Liver (tissue), 9 donors: ENCODE measurements around the gene CORO7. TPM values are rescaled to one million over a fixed set of nuclear protein-coding genes. Genes with fewer than 3 reads are reported as not detected.

Source experiments
- DNase-seq: peaks from one replicate; pipeline ENCODE4 v3.0.0-alpha.2; 2017; ENCODE audit warnings: low spot score
- H3K27ac ChIP-seq, 2 donors: one replicate each; pipeline ENCODE4 v1.7.0; 2013; ENCODE audit warnings: inconsistent platforms in 2 of 2, low read length in 2 of 2, control low read depth in 1 of 2, low read depth in 1 of 2, mild to moderate bottlenecking in 1 of 2
- H3K27me3 ChIP-seq, 4 donors: one replicate each; pipeline versions ENCODE4 v1.6.1 to v1.7.0; 2013; ENCODE audit warnings: low read length in 3 of 4, inconsistent platforms in 1 of 4, mild to moderate bottlenecking in 1 of 4, moderate library complexity in 1 of 4; ENCODE audit not compliant: control insufficient read depth in 4 of 4, insufficient read depth in 4 of 4
- H3K36me3 ChIP-seq, 4 donors: one replicate each; pipeline versions ENCODE4 v1.6.1 to v1.7.0; 2013; ENCODE audit warnings: low read length in 3 of 4, mild to moderate bottlenecking in 3 of 4, low read depth in 1 of 4, moderate library complexity in 1 of 4; ENCODE audit not compliant: control insufficient read depth in 4 of 4, insufficient read depth in 3 of 4
- H3K4me1 ChIP-seq, 4 donors: one replicate each; pipeline versions ENCODE4 v1.6.1 to v1.7.0; 2013; ENCODE audit warnings: low read length in 3 of 4, mild to moderate bottlenecking in 3 of 4, moderate library complexity in 1 of 4; ENCODE audit not compliant: control insufficient read depth in 4 of 4, insufficient read depth in 4 of 4
- H3K4me3 ChIP-seq, 3 donors: one replicate each; pipeline versions ENCODE4 v1.6.1 to v1.7.0; 2013; ENCODE audit warnings: low read length in 3 of 3, control low read depth in 1 of 3, low read depth in 1 of 3, mild to moderate bottlenecking in 1 of 3
- H3K9ac ChIP-seq, 2 donors: one replicate each; pipeline ENCODE4 v1.7.0; 2013; ENCODE audit warnings: low read length in 2 of 2, mild to moderate bottlenecking in 2 of 2, moderate library complexity in 2 of 2, control low read depth in 1 of 2, low read depth in 1 of 2
- H3K9me3 ChIP-seq, 4 donors: one replicate each; pipeline versions ENCODE4 v1.6.1 to v1.7.0; 2013; ENCODE audit warnings: low read length in 3 of 4; ENCODE audit not compliant: control insufficient read depth in 4 of 4
- EGR1 ChIP-seq, 2 donors: IDR thresholded peaks; 2 replicates each; pipeline ENCODE4 v1.6.1; 2016 to 2018; ENCODE audit warnings: antibody characterized with exemption in 2 of 2, low read depth in 2 of 2
- FOXA1 ChIP-seq: IDR thresholded peaks from 2 replicates; pipeline ENCODE4 v1.6.1; 2016; ENCODE audit warnings: antibody characterized with exemption
- FOXA2 ChIP-seq: IDR thresholded peaks from 2 replicates; pipeline ENCODE4 v1.6.1; 2016; ENCODE audit warnings: antibody characterized with exemption
- HNF4G ChIP-seq: IDR thresholded peaks from 2 replicates; pipeline ENCODE4 v1.6.1; 2016; ENCODE audit warnings: antibody characterized with exemption
- JUND ChIP-seq, 2 donors: IDR thresholded peaks; 2 replicates each; pipeline ENCODE4 v1.6.1; 2016; ENCODE audit warnings: antibody characterized with exemption in 2 of 2
- NR2F2 ChIP-seq: IDR thresholded peaks from 2 replicates; pipeline ENCODE4 v1.6.1; 2016; ENCODE audit warnings: antibody characterized with exemption
- RAD21 ChIP-seq, 2 donors: IDR thresholded peaks; 2 replicates each; pipeline ENCODE4 v1.6.1; 2016; ENCODE audit warnings: antibody characterized with exemption in 2 of 2, mild to moderate bottlenecking in 2 of 2
- SP1 ChIP-seq: IDR thresholded peaks from 2 replicates; pipeline ENCODE4 v1.6.1; 2018; ENCODE audit warnings: antibody characterized with exemption, mild to moderate bottlenecking
- WGBS: extraction: QIAGEN DNeasy Blood & Tissue Kit; methylation state at CpG from one replicate; pipeline ENCODE4 v1.1.7; 2013; 5-methylcytosine and 5-hydroxymethylcytosine counted together
- polyA plus RNA-seq, 2 donors: library from polyadenylated mRNA; stranded (reverse) in 1 of 2; unstranded in 1 of 2; fragments of 200-250 nt in 1 of 2; fragments of >200 nt in 1 of 2; fragmentation: Nextera tagmentation in 1 of 2; extraction: Ambion mirVana in 1 of 2; gene quantifications; one replicate each; pipeline versions ENCODE4 v1.2.1 to v1.2.3, GENCODE V29; 2013 to 2015
- total RNA-seq, 2 donors: library from RNA; depleted of rRNA; stranded (reverse); fragments of >200 nt; gene quantifications; one replicate each; pipeline ENCODE4 v1.2.3, GENCODE V29; 2014
- TF ChIP-seq, protein P1 (sequence below): IDR thresholded peaks from 2 replicates; pipeline ENCODE4 v1.6.1; 2016; ENCODE audit warnings: antibody characterized with exemption
- TF ChIP-seq, protein P2 (sequence below): IDR thresholded peaks from 2 replicates; pipeline ENCODE4 v1.6.1; 2016; ENCODE audit warnings: antibody characterized with exemption, mild to moderate bottlenecking
- TF ChIP-seq, protein P3 (sequence below): IDR thresholded peaks from 2 replicates; pipeline ENCODE4 v1.6.1; 2016; ENCODE audit warnings: antibody characterized with exemption
- donor health status: healthy.
- donor health status: healthy.
- donor health status: healthy.
- donor health status: healthy.
- donor health status: healthy.

CORO7 gene
- total and polyA plus RNA-seq, 4 donors: 7.3 to 21.5 (median 13.0) TPM

DNA sequence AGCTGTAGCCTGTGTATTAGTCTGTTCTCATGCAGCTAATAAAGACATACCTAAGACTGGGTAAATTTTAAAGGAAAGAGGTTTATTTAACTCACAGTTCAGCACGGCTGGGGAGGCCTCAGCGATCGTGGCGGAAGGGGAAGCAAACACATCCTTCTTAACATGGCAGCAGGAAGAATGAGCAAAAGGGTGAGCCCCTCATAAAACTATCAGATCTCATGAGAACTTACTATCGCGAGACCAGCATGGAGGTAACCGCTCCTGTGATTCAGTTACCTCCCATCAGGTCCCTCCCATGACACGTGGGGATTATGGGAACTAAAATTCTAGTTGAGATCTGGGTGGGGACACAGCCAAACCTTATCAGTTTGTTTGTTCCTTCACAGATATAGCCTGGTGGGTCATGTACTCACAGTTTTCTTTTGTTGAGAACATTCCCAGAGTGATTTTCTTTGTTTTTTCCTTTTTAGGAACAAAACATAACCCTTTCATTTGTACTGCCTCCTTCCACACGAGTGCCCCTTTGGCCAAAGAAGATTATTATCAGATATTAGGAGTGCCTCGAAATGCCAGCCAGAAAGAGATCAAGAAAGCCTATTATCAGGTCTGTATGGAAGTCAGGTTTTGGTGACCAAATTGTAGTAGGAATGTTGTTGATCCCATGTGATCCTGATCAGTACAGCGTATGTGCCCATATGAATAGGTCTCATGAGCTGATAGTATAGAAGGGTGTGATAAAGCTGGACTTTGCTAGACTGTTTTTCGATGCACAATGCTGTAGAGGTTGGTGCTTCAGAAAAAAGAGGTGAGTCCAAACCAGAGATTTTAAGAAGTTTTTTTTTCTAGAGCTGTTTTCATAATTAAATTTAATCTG, 17.8 kb upstream of the CORO7 start:
- Histone ChIP-seq H3K4me1 (no peaks in the 10 kb centered on the region), H3K27me3 (no peaks in the 10 kb centered on the region), H3K36me3 (peaks cover 12 to 40% (median 32%) of the 10 kb centered on the region in 4 donors), H3K27ac (peak overlapping the region in 1 of 2 donors; percentile 7), H3K9ac (no peak overlapping the region), H3K4me3 (no peak overlapping the region), H3K9me3 (no peaks in the 10 kb centered on the region)
- no peak for DNase-seq
- WGBS: 85% methylated on average over 12 of the region's 12 CpGs
- TF ChIP-seq NR2F2 (peak; percentile 26), JUND (IDR thresholded peaks at IDR 0.05) (no peak), FOXA2 (no peak), HNF4G (no peak), EGR1 (IDR thresholded peaks at IDR 0.05; ENCODE audit: low read depth in 2 of 2) (no peak), RAD21 (IDR thresholded peaks at IDR 0.05) (no peak)
- TF ChIP-seq, protein P1, sequence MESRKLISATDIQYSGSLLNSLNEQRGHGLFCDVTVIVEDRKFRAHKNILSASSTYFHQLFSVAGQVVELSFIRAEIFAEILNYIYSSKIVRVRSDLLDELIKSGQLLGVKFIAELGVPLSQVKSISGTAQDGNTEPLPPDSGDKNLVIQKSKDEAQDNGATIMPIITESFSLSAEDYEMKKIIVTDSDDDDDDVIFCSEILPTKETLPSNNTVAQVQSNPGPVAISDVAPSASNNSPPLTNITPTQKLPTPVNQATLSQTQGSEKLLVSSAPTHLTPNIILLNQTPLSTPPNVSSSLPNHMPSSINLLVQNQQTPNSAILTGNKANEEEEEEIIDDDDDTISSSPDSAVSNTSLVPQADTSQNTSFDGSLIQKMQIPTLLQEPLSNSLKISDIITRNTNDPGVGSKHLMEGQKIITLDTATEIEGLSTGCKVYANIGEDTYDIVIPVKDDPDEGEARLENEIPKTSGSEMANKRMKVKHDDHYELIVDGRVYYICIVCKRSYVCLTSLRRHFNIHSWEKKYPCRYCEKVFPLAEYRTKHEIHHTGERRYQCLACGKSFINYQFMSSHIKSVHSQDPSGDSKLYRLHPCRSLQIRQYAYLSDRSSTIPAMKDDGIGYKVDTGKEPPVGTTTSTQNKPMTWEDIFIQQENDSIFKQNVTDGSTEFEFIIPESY: peak; percentile 83

DNA sequence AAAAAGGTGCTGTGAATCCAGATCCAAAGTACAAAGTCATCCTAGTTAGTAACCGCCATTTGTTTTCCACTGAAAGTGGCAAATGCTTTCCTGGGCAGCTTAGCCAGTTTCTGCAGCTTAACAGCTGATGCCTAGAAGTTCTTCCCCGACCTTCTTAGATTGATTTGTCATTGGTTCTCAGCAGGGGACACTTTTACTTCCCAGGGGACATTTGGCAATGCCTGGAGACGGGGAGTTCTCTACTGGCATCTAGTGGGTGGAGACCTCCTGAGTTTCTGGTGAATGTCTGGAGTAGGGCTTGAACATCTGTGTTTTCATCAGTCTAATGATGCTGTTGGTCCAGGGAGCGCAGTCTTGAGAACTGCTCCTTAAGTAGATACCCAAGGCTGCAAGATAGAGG, 16.8 kb upstream of the CORO7 start:
- Histone ChIP-seq H3K27ac (no peak overlapping the region), H3K4me3 (no peak overlapping the region), H3K9me3 (no peaks in the 10 kb centered on the region), H3K27me3 (no peaks in the 10 kb centered on the region), H3K36me3 (peaks cover 10 to 33% (median 28%) of the 10 kb centered on the region in 4 donors), H3K4me1 (no peaks in the 10 kb centered on the region), H3K9ac (no peak overlapping the region)
- WGBS: 96% methylated on average over 4 of the region's 4 CpGs
- no peak for DNase-seq
- TF ChIP-seq, protein P2, sequence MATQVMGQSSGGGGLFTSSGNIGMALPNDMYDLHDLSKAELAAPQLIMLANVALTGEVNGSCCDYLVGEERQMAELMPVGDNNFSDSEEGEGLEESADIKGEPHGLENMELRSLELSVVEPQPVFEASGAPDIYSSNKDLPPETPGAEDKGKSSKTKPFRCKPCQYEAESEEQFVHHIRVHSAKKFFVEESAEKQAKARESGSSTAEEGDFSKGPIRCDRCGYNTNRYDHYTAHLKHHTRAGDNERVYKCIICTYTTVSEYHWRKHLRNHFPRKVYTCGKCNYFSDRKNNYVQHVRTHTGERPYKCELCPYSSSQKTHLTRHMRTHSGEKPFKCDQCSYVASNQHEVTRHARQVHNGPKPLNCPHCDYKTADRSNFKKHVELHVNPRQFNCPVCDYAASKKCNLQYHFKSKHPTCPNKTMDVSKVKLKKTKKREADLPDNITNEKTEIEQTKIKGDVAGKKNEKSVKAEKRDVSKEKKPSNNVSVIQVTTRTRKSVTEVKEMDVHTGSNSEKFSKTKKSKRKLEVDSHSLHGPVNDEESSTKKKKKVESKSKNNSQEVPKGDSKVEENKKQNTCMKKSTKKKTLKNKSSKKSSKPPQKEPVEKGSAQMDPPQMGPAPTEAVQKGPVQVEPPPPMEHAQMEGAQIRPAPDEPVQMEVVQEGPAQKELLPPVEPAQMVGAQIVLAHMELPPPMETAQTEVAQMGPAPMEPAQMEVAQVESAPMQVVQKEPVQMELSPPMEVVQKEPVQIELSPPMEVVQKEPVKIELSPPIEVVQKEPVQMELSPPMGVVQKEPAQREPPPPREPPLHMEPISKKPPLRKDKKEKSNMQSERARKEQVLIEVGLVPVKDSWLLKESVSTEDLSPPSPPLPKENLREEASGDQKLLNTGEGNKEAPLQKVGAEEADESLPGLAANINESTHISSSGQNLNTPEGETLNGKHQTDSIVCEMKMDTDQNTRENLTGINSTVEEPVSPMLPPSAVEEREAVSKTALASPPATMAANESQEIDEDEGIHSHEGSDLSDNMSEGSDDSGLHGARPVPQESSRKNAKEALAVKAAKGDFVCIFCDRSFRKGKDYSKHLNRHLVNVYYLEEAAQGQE: no peak
- TF ChIP-seq FOXA1 (no peak), HNF4G (no peak), SP1 (no peak)
- TF ChIP-seq, protein P1: no peak
- TF ChIP-seq, protein P3, sequence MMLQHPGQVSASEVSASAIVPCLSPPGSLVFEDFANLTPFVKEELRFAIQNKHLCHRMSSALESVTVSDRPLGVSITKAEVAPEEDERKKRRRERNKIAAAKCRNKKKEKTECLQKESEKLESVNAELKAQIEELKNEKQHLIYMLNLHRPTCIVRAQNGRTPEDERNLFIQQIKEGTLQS: no peak
